ENCODE data around the gene SELENOT. TPM values are rescaled to one million over a fixed set of nuclear protein-coding genes. Genes with fewer than 3 reads are reported as not detected.

SELENOT gene
- total RNA-seq, 4 donors from 2014 or later = 80.4 to 160 (median 101) TPM

GRCh38 chr3:150610785-150611184 is 7.7 kb downstream of the SELENOT start:
- Histone ChIP-seq H3K4me3 (no peak overlapping the region), H3K36me3 (peaks cover 0 to 12% (median 0%) of the 10 kb centered on the region in 3 donors), H3K27me3 (no peaks in the 10 kb centered on the region), H3K27ac (no peak overlapping the region), H3K4me1 (peaks cover 0 to 60% (median 24%) of the 10 kb centered on the region in 4 donors), H3K9me3 (no peaks in the 10 kb centered on the region)
- 53 to 70% methylated on average over 1 of the region's 1 CpG for WGBS, 2 donors
- TF ChIP-seq EP300 (IDR thresholded peaks at IDR 0.05) = no peak
- no peak for TF ChIP-seq POLR2A (IDR thresholded peaks at IDR 0.05)
- TF ChIP-seq, protein P1, sequence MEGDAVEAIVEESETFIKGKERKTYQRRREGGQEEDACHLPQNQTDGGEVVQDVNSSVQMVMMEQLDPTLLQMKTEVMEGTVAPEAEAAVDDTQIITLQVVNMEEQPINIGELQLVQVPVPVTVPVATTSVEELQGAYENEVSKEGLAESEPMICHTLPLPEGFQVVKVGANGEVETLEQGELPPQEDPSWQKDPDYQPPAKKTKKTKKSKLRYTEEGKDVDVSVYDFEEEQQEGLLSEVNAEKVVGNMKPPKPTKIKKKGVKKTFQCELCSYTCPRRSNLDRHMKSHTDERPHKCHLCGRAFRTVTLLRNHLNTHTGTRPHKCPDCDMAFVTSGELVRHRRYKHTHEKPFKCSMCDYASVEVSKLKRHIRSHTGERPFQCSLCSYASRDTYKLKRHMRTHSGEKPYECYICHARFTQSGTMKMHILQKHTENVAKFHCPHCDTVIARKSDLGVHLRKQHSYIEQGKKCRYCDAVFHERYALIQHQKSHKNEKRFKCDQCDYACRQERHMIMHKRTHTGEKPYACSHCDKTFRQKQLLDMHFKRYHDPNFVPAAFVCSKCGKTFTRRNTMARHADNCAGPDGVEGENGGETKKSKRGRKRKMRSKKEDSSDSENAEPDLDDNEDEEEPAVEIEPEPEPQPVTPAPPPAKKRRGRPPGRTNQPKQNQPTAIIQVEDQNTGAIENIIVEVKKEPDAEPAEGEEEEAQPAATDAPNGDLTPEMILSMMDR (IDR thresholded peaks at IDR 0.05) = no peak
- no peak for DNase-seq (ENCODE audit: low spot score in 2 of 2)

DNA sequence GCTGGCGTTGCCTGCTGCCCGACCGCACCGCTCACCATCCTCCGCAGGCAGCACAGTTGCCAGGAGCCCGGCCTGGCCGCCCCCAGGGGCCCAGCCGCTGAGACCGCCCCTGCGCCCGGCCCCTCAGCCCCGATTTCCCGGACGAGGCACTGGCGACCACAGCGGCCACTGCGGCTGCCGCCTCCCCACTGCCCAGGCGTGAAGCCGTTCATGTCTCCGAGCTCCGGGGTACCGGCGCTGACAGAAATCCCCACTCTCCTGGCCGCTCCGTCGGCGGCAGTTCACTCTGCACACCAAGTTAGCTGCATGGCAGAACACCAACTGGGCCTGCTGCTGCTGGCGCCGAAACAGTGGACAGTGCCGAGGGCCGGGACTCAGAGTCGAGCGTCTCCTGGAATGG is 8.5 kb downstream of the SELENOT start:
- TF ChIP-seq EP300 (IDR thresholded peaks at IDR 0.05) (no peak), POLR2A (IDR thresholded peaks at IDR 0.05) (no peak)
- TF ChIP-seq, protein P1 (IDR thresholded peaks at IDR 0.05) = no peak
- Histone ChIP-seq H3K4me3 (no peak overlapping the region), H3K4me1 (peaks cover 0 to 53% (median 18%) of the 10 kb centered on the region in 4 donors), H3K9me3 (no peaks in the 10 kb centered on the region), H3K27ac (no peak overlapping the region), H3K36me3 (peaks cover 0 to 12% (median 0%) of the 10 kb centered on the region in 3 donors), H3K27me3 (no peaks in the 10 kb centered on the region)
- 97 to 98% methylated on average over 34 of the region's 34 CpGs for WGBS, 2 donors
- DNase-seq (ENCODE audit: low spot score in 2 of 2) = no peak

- DNase-seq (ENCODE audit: low spot score in 2 of 2) = no peak
- H3K4me3 ChIP-seq = no peak overlapping the region
- WGBS, 2 donors = 92 to 93% methylated on average over 1 of the region's 1 CpG
- TF ChIP-seq EP300 (IDR thresholded peaks at IDR 0.05) (no peak), POLR2A (IDR thresholded peaks at IDR 0.05) (no peak)
- TF ChIP-seq, protein P1 (IDR thresholded peaks at IDR 0.05) = no peak
- H3K4me1 ChIP-seq = peaks cover 0 to 48% (median 11%) of the 10 kb centered on the region in 4 donors
- no peaks in the 10 kb centered on the region for H3K27me3 ChIP-seq
- no peaks in the 10 kb centered on the region for H3K9me3 ChIP-seq
- H3K27ac ChIP-seq = no peak overlapping the region
- H3K36me3 ChIP-seq = peaks cover 0 to 12% (median 0%) of the 10 kb centered on the region in 3 donors
Measured at GRCh38 chr3:150612494-150612893, 9.4 kb downstream of the SELENOT start.

DNA sequence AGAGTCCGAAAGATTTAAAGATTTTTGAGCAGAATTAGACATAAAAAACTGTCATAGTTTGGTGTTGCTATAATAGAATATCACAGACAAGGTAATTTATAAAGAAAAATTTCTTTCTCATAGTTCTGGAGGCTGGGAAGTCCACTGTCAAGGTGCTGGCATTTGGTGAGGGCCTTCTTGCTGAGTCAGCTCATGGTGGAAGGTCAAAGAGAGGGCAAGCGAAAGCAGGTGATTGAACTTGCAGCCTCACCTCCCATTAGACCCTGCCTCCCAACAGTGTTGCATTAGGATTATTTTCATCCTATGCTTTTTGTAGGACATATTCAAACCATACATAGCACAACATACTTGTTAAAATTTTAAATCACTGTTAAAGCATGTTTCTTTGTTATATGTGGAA is 9.9 kb downstream of the SELENOT start:
- WGBS, 2 donors = 92 to 100% methylated on average over 2 of the region's 2 CpGs
- no peaks in the 10 kb centered on the region for H3K27me3 ChIP-seq
- no peak overlapping the region for H3K4me3 ChIP-seq
- H3K27ac ChIP-seq = no peak overlapping the region
- H3K9me3 ChIP-seq = no peaks in the 10 kb centered on the region
- H3K36me3 ChIP-seq = peaks cover 0 to 13% (median 0%) of the 10 kb centered on the region in 3 donors
- DNase-seq (ENCODE audit: low spot score in 2 of 2) = no peak
- TF ChIP-seq EP300 (IDR thresholded peaks at IDR 0.05) = no peak
- TF ChIP-seq, protein P1 (IDR thresholded peaks at IDR 0.05) = no peak
- no peak for TF ChIP-seq POLR2A (IDR thresholded peaks at IDR 0.05)
- peaks cover 0 to 43% (median 9%) of the 10 kb centered on the region in 4 donors for H3K4me1 ChIP-seq

GRCh38 chr3:150613709-150614480 is 10.8 kb downstream of the SELENOT start:
- H3K4me1 ChIP-seq = peaks cover 0 to 35% (median 8%) of the 10 kb centered on the region in 4 donors
- H3K9me3 ChIP-seq = no peaks in the 10 kb centered on the region
- no peak overlapping the region for H3K27ac ChIP-seq
- H3K27me3 ChIP-seq = no peaks in the 10 kb centered on the region
- DNase-seq (ENCODE audit: low spot score in 2 of 2) = no peak
- 91% methylated on average over 2 of the region's 2 CpGs for WGBS, 2 donors
- no peak overlapping the region for H3K4me3 ChIP-seq
- TF ChIP-seq, protein P1 (IDR thresholded peaks at IDR 0.05) = no peak
- TF ChIP-seq POLR2A (IDR thresholded peaks at IDR 0.05) = no peak
- no peak for TF ChIP-seq EP300 (IDR thresholded peaks at IDR 0.05)
- H3K36me3 ChIP-seq = peaks cover 0 to 21% (median 0%) of the 10 kb centered on the region in 3 donors
